A673 (cell line): ENCODE results near the gene MTCH1. TPM values are rescaled to one million over a fixed set of nuclear protein-coding genes. Genes with fewer than 3 reads are reported as not detected.
A peak's percentile ranks its signal among the peaks of the same experiment; 100 is the strongest.

Experiments used
- BruUV-seq: library from RNA; stranded (reverse); fragments of 400-500 nt; replicated peaks from 2 replicates; lab custom pipeline; 2021; lab: Mats Ljungman, UMichigan
- CTCF ChIA-PET: fragments of 300-600 bp; sonication (Branson Sonifier 250); formaldehyde crosslinking; loops from one replicate; lab custom pipeline; 2022; ENCODE audit warnings: antibody characterized with exemption; lab: Charles Lee
- POLR2A ChIA-PET: fragments of 300-600 bp; sonication (Branson Sonifier 250); formaldehyde crosslinking; loops from one replicate; lab custom pipeline; 2022; ENCODE audit warnings: antibody characterized with exemption; ENCODE audit not compliant: low non-redundant PET; lab: Charles Lee
- DNase-seq: peaks from one replicate; pipeline ENCODE4 v3.0.0-alpha.2; 2015; ENCODE audit warnings: low spot score
- H3K27ac ChIP-seq: fragments of 200-600 bp; sonication (generic); 2 replicates; pipeline ENCODE4 v1.5.1; 2016; ENCODE audit warnings: mixed run types, low read depth, mild to moderate bottlenecking, mixed read lengths, antibody characterized with exemption, low read length; ENCODE audit not compliant: poor library complexity, severe bottlenecking
- H3K27me3 ChIP-seq: fragments of 200-600 bp; sonication (generic); replicated peaks from 2 replicates; pipeline ENCODE4 v1.6.1; 2017; ENCODE audit warnings: mixed run types, low read depth, mild to moderate bottlenecking, mixed read lengths, antibody characterized with exemption, low read length; ENCODE audit not compliant: insufficient read depth, poor library complexity
- H3K36me3 ChIP-seq: fragments of 200-600 bp; sonication (generic); 2 replicates; pipeline ENCODE4 v1.6.1; 2016; ENCODE audit warnings: mixed run types, mild to moderate bottlenecking, mixed read lengths, antibody characterized with exemption, low read length; ENCODE audit not compliant: insufficient read depth, poor library complexity, severe bottlenecking
- H3K4me1 ChIP-seq: fragments of 200-600 bp; sonication (generic); 2 replicates; pipeline ENCODE4 v1.6.1; 2017; ENCODE audit warnings: mixed run types, mild to moderate bottlenecking, mixed read lengths, antibody characterized with exemption, low read length; ENCODE audit not compliant: insufficient read depth, poor library complexity, severe bottlenecking
- H3K4me3 ChIP-seq: fragments of 200-600 bp; sonication (generic); 2 replicates; pipeline ENCODE4 v1.5.1; 2016; ENCODE audit warnings: low read depth, mixed run types, mild to moderate bottlenecking, mixed read lengths, low read length; ENCODE audit not compliant: poor library complexity, severe bottlenecking
- H3K9me3 ChIP-seq: fragments of 200-600 bp; sonication (generic); 2 replicates; pipeline ENCODE4 v1.6.1; 2016; ENCODE audit warnings: mixed run types, low read depth, mild to moderate bottlenecking, mixed read lengths, antibody characterized with exemption, low read length; ENCODE audit not compliant: poor library complexity, severe bottlenecking
- CTCF ChIP-seq: fragments of 300-800, 200-600 bp; sonication (generic); conservative IDR thresholded peaks from 2 replicates; pipeline ENCODE4 v1.5.1; 2017; ENCODE audit warnings: low read depth, mild to moderate bottlenecking, antibody characterized with exemption, low read length, moderate library complexity, mixed read lengths
- EZH2 ChIP-seq: fragments of 200-600 bp; sonication (generic); IDR thresholded peaks from 2 replicates; pipeline ENCODE4 v1.6.1; 2017; ENCODE audit warnings: borderline replicate concordance, low read depth, mild to moderate bottlenecking, mixed read lengths, antibody characterized with exemption, low read length; ENCODE audit not compliant: poor library complexity, severe bottlenecking
- intact Hi-C: fragments of 100-400 bp; cut with micrococcal nuclease; formaldehyde crosslinking; loops from one replicate; pipeline ENCODE4 v1.10.0; 2022; ENCODE audit not compliant: unreplicated experiment
- total RNA-seq: library from RNA; stranded (reverse); gene quantifications from 2 replicates; pipeline ENCODE4 v1.2.3, GENCODE V29; 2021

Gene MTCH1
- total RNA-seq, 1 experiment from 2014 or later: 242 TPM

- BruUV-seq: no TSS peak
- Histone ChIP-seq H3K36me3 (no peaks in the 10 kb centered on the region), H3K27me3 (no peaks in the 10 kb centered on the region), H3K4me1 (no peaks in the 10 kb centered on the region), H3K27ac (no peak overlapping the region), H3K4me3 (no peak overlapping the region), H3K9me3 (no peaks in the 10 kb centered on the region)
- TF ChIP-seq CTCF (peak; percentile 67), EZH2 (no peak)
- ChIA-PET CTCF (interaction anchor here (1.1 to 2.5 kb wide), 2 partner anchors 142 to 181 kb away, joined by 7 to 17 read pairs; partner anchors contain the start of gene PIM1), POLR2A (interaction anchor here (0.6 kb wide), 1 partner anchor 589 kb away, joined by 3 read pairs; no protein-coding TSS in a partner anchor)
- peak; percentile 46 for DNase-seq
- intact Hi-C loops: no loop called here
Measured at GRCh38 chr6:37029249-37029971, 43.4 kb upstream of the MTCH1 start.

- no peak for TF ChIP-seq CTCF
- TF ChIP-seq EZH2: no peak
- Histone ChIP-seq H3K27ac (no peak overlapping the region), H3K9me3 (no peaks in the 10 kb centered on the region), H3K4me3 (no peak overlapping the region), H3K27me3 (no peaks in the 10 kb centered on the region), H3K4me1 (no peaks in the 10 kb centered on the region), H3K36me3 (no peaks in the 10 kb centered on the region)
- ChIA-PET CTCF (interaction anchor here (2.5 kb wide), 1 partner anchor 182 kb away, joined by 17 read pairs; no protein-coding TSS in a partner anchor), POLR2A (no interaction called here)
- intact Hi-C loops: no loop called here
- BruUV-seq: no TSS peak
- no peak for DNase-seq
Measured at GRCh38 chr6:37027811-37028469, 41.9 kb upstream of the MTCH1 start.

GRCh38 chr6:37027036-37027720, 41.2 kb upstream of the MTCH1 start:
- Histone ChIP-seq H3K9me3 (no peaks in the 10 kb centered on the region), H3K27me3 (no peaks in the 10 kb centered on the region), H3K27ac (no peak overlapping the region), H3K4me3 (no peak overlapping the region), H3K4me1 (no peaks in the 10 kb centered on the region), H3K36me3 (no peaks in the 10 kb centered on the region)
- TF ChIP-seq CTCF (no peak), EZH2 (no peak)
- ChIA-PET CTCF (interaction anchor here (0.5 to 0.6 kb wide), 2 partner anchors 111 to 231 kb away, joined by 3 to 4 read pairs; partner anchors contain the start of genes TBC1D22B and TMEM217), POLR2A (no interaction called here)
- intact Hi-C loops: no loop called here
- no peak for DNase-seq
- no TSS peak for BruUV-seq
